Neural cell (in vitro differentiated cells): ENCODE data around the gene IL19. TPM values are rescaled to one million over a fixed set of nuclear protein-coding genes. Genes with fewer than 3 reads are reported as not detected.

Experiments used
- H2AFZ ChIP-seq: fragments of 200-600, 300-800 bp; sonication (generic), shearing (Covaris generic); 2 replicates; pipeline ENCODE4 v1.6.0; 2014; ENCODE audit warnings: low read depth, mild to moderate bottlenecking, antibody characterized with exemption, low read length, moderate library complexity
- H3F3A ChIP-seq: fragments of 200-600 bp; shearing (Covaris generic); 2 replicates; pipeline ENCODE4 v1.6.1; 2016; ENCODE audit warnings: mild to moderate bottlenecking, moderate library complexity, mixed read lengths, antibody characterized with exemption, low read length; ENCODE audit not compliant: insufficient read depth, poor library complexity, severe bottlenecking
- H3K27ac ChIP-seq: fragments of 200-600, 300-800 bp; sonication (generic), shearing (Covaris generic); 2 replicates; pipeline ENCODE4 v1.5.1; 2014; ENCODE audit warnings: mild to moderate bottlenecking, low read length, moderate library complexity
- H3K27me3 ChIP-seq: fragments of 300-800, 200-600 bp; sonication (generic), shearing (Covaris generic); 2 replicates; pipeline ENCODE4 v1.6.0; 2014; ENCODE audit warnings: mild to moderate bottlenecking, low read depth, low read length, moderate library complexity; ENCODE audit not compliant: insufficient read depth
- H3K36me3 ChIP-seq: fragments of 300-800, 200-600 bp; sonication (generic), shearing (Covaris generic); 2 replicates; pipeline ENCODE4 v1.5.1; 2014; ENCODE audit warnings: mild to moderate bottlenecking, antibody characterized with exemption, low read length, moderate library complexity; ENCODE audit not compliant: insufficient read depth
- H3K4me2 ChIP-seq: fragments of 300-800, 200-600 bp; sonication (generic), shearing (Covaris generic); 2 replicates; pipeline ENCODE4 v1.6.0; 2014; ENCODE audit warnings: mild to moderate bottlenecking, low read length
- H3K4me3 ChIP-seq: fragments of 300-800, 200-600 bp; sonication (generic), shearing (Covaris generic); 2 replicates; pipeline ENCODE4 v1.5.1; 2014; ENCODE audit warnings: mild to moderate bottlenecking, low read length, moderate library complexity
- H3K79me2 ChIP-seq: fragments of 200-600 bp; shearing (Covaris generic); replicated peaks from 2 replicates; pipeline ENCODE4 v1.6.0; 2014; ENCODE audit warnings: mild to moderate bottlenecking, low read length, moderate library complexity; ENCODE audit not compliant: insufficient read depth
- H3K9ac ChIP-seq: fragments of 300-800, 200-600 bp; sonication (generic), shearing (Covaris generic); 2 replicates; pipeline ENCODE4 v1.6.1; 2016; ENCODE audit warnings: mild to moderate bottlenecking, low read length, mixed read lengths
- H3K9me2 ChIP-seq: fragments of 200-600 bp; shearing (Covaris generic); 2 replicates; pipeline ENCODE4 v1.6.1; 2016; ENCODE audit warnings: mild to moderate bottlenecking, low read length, mixed read lengths; ENCODE audit not compliant: insufficient read depth
- H3K9me3 ChIP-seq: fragments of 200-600, 300-800 bp; sonication (generic), shearing (Covaris generic); 2 replicates; pipeline ENCODE4 v1.6.1; 2016; ENCODE audit warnings: mild to moderate bottlenecking, mixed run types, low read length, moderate library complexity, mixed read lengths
- H4K20me1 ChIP-seq: fragments of 200-600 bp; shearing (Covaris generic); 2 replicates; pipeline ENCODE4 v1.6.1; 2016; ENCODE audit warnings: mild to moderate bottlenecking, mixed run types; ENCODE audit not compliant: insufficient read depth
- EP300 ChIP-seq: fragments of 450-650 bp; conservative IDR thresholded peaks from 2 replicates; pipeline ENCODE4 v1.6.1; 2014; ENCODE audit warnings: antibody characterized with exemption, mild to moderate bottlenecking, moderate library complexity; ENCODE audit not compliant: poor library complexity, severe bottlenecking
- EZH2 ChIP-seq: fragments of 200-600, 300-800 bp; shearing (Covaris generic), sonication (generic); IDR thresholded peaks from 2 replicates; pipeline ENCODE4 v1.6.1; 2014; ENCODE audit warnings: antibody characterized with exemption, low read length, borderline replicate concordance, mild to moderate bottlenecking; ENCODE audit not compliant: insufficient read depth, poor library complexity, severe bottlenecking
- MXI1 ChIP-seq: fragments of 450-650 bp; conservative IDR thresholded peaks from 2 replicates; pipeline ENCODE4 v1.6.1; 2014; ENCODE audit warnings: antibody characterized with exemption, mild to moderate bottlenecking; ENCODE audit not compliant: poor library complexity, severe bottlenecking
- POLR2AphosphoS5 ChIP-seq: IDR thresholded peaks from 2 replicates; pipeline ENCODE4 v1.6.1; 2012
- RAD21 ChIP-seq: fragments of 450-650 bp; conservative IDR thresholded peaks from 2 replicates; pipeline ENCODE4 v1.6.1; 2014; ENCODE audit warnings: antibody characterized with exemption, mild to moderate bottlenecking, moderate library complexity
- SMC3 ChIP-seq: fragments of 450-650 bp; conservative IDR thresholded peaks from 2 replicates; pipeline ENCODE4 v1.6.1; 2014; ENCODE audit warnings: antibody characterized with exemption, mild to moderate bottlenecking, moderate library complexity; ENCODE audit not compliant: poor library complexity
- TAF1 ChIP-seq: IDR thresholded peaks from 2 replicates; pipeline ENCODE4 v1.6.1; 2012; ENCODE audit warnings: low read depth
- polyA plus RNA-seq: library from polyadenylated mRNA; depleted of rRNA; stranded (reverse); fragments of >200 nt; gene quantifications from 2 replicates; pipeline ENCODE4 v1.2.3, GENCODE V29; 2014
- TF ChIP-seq, protein P1 (sequence below): IDR thresholded peaks from 2 replicates; pipeline ENCODE4 v1.6.1; 2012; ENCODE audit warnings: borderline replicate concordance
- TF ChIP-seq, protein P2 (sequence below): fragments of 450-650 bp; IDR thresholded peaks from 2 replicates; pipeline ENCODE4 v1.5.1; 2014; ENCODE audit warnings: antibody characterized with exemption, mild to moderate bottlenecking, moderate library complexity; ENCODE audit not compliant: poor library complexity, severe bottlenecking

The IL19 gene
- polyA plus RNA-seq, 1 donor from 2014 or later = not detected

DNA sequence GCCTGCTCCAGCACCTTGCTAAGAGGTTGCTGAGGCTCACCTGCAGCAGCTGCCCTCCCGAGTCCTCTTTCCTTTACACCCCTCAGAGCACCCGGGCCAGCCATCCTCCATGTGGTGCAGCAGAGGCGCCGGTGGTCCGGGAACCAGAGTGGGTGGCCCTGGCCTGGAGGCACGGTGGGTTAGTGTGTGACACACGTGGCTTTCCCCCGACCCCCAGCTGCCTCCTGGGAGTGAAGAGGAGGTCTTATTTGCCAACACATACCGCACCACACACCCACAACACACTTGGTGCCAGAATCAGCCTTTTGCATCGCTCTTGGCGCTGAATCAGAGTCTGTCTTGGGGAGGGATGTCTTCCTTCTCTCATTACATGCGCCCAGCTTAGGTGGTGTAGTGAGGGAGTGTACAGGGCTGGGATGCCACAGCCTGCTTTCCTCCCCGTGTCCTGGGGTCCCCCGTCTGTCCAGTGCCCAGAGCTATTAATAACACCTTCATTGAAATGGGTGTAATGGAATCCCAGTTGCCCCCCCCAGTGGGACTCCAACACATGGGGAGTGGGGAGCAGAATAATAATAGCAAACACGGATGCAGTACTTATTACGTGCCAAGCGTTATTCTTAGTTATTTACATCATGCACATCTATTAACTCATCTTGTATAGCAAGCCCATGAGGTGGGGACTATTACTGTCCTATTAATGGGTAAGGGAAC, 47.7 kb upstream of the IL19 start:
- Histone ChIP-seq H3K9me2 (no peaks in the 10 kb centered on the region), H3K4me2 (no peak overlapping the region), H4K20me1 (no peaks in the 10 kb centered on the region), H3K36me3 (no peaks in the 10 kb centered on the region), H2AFZ (no peak overlapping the region), H3K27ac (no peak overlapping the region), H3K4me3 (no peak overlapping the region), H3K27me3 (no peaks in the 10 kb centered on the region), H3K9ac (no peak overlapping the region), H3K79me2 (peaks cover 12% of the 10 kb centered on the region), H3F3A (no peaks in the 10 kb centered on the region), H3K9me3 (no peaks in the 10 kb centered on the region)
- TF ChIP-seq POLR2AphosphoS5 (no peak), EZH2 (no peak), MXI1 (no peak), SMC3 (no peak), RAD21 (no peak), TAF1 (no peak), EP300 (no peak)
- TF ChIP-seq, protein P1, sequence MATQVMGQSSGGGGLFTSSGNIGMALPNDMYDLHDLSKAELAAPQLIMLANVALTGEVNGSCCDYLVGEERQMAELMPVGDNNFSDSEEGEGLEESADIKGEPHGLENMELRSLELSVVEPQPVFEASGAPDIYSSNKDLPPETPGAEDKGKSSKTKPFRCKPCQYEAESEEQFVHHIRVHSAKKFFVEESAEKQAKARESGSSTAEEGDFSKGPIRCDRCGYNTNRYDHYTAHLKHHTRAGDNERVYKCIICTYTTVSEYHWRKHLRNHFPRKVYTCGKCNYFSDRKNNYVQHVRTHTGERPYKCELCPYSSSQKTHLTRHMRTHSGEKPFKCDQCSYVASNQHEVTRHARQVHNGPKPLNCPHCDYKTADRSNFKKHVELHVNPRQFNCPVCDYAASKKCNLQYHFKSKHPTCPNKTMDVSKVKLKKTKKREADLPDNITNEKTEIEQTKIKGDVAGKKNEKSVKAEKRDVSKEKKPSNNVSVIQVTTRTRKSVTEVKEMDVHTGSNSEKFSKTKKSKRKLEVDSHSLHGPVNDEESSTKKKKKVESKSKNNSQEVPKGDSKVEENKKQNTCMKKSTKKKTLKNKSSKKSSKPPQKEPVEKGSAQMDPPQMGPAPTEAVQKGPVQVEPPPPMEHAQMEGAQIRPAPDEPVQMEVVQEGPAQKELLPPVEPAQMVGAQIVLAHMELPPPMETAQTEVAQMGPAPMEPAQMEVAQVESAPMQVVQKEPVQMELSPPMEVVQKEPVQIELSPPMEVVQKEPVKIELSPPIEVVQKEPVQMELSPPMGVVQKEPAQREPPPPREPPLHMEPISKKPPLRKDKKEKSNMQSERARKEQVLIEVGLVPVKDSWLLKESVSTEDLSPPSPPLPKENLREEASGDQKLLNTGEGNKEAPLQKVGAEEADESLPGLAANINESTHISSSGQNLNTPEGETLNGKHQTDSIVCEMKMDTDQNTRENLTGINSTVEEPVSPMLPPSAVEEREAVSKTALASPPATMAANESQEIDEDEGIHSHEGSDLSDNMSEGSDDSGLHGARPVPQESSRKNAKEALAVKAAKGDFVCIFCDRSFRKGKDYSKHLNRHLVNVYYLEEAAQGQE = no peak
- TF ChIP-seq, protein P2, sequence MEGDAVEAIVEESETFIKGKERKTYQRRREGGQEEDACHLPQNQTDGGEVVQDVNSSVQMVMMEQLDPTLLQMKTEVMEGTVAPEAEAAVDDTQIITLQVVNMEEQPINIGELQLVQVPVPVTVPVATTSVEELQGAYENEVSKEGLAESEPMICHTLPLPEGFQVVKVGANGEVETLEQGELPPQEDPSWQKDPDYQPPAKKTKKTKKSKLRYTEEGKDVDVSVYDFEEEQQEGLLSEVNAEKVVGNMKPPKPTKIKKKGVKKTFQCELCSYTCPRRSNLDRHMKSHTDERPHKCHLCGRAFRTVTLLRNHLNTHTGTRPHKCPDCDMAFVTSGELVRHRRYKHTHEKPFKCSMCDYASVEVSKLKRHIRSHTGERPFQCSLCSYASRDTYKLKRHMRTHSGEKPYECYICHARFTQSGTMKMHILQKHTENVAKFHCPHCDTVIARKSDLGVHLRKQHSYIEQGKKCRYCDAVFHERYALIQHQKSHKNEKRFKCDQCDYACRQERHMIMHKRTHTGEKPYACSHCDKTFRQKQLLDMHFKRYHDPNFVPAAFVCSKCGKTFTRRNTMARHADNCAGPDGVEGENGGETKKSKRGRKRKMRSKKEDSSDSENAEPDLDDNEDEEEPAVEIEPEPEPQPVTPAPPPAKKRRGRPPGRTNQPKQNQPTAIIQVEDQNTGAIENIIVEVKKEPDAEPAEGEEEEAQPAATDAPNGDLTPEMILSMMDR = no peak

DNA sequence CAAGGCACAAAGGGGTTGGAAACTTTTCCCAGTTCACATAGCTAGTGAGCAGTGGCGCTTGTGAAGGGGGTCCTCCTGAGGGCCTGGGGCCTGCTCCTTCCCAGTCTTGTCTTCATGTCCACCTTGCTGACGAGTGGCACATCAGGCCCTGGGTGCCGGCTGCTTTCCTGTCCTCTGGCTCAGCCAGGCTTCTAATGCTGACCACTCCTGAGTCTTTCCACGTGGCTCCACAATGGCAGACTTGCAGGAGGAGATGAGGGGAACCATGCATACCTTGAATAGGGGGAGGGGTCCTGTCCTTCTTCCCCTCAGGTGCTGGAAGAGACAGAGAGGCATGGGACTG, 47.1 kb upstream of the IL19 start:
- Histone ChIP-seq H3K9ac (no peak overlapping the region), H3K4me3 (no peak overlapping the region), H4K20me1 (no peaks in the 10 kb centered on the region), H3K27me3 (no peaks in the 10 kb centered on the region), H2AFZ (no peak overlapping the region), H3F3A (no peaks in the 10 kb centered on the region), H3K79me2 (peaks cover 12% of the 10 kb centered on the region), H3K4me2 (no peak overlapping the region), H3K27ac (no peak overlapping the region), H3K9me2 (no peaks in the 10 kb centered on the region), H3K36me3 (no peaks in the 10 kb centered on the region), H3K9me3 (no peaks in the 10 kb centered on the region)
- TF ChIP-seq SMC3 (no peak), RAD21 (no peak), POLR2AphosphoS5 (no peak), TAF1 (no peak), EZH2 (no peak), EP300 (no peak), MXI1 (no peak)
- TF ChIP-seq, protein P1 = no peak
- TF ChIP-seq, protein P2 = no peak
